Prostate gland (tissue), 2 donors: ENCODE results near the gene RYR3. TPM values are rescaled to one million over a fixed set of nuclear protein-coding genes. Genes with fewer than 3 reads are reported as not detected.
A peak's percentile ranks its signal among the peaks of the same experiment; 100 is the strongest.

Source experiments
- DNase-seq: peaks from one replicate; pipeline ENCODE4 v3.0.0-alpha.2; 2019; ENCODE audit warnings: low spot score
- H3K27ac ChIP-seq, 2 donors: fragments of 200-600 bp; sonication (generic); 2 replicates each; pipeline ENCODE4 v1.5.1; 2017 to 2019
- H3K27me3 ChIP-seq: fragments of 200-600 bp; sonication (generic); replicated peaks from 2 replicates; pipeline ENCODE4 v1.5.1; 2019; ENCODE audit not compliant: insufficient read depth
- H3K36me3 ChIP-seq, 2 donors: fragments of 200-600 bp; sonication (generic); 1 replicate in 1 of 2; 2 replicates in 1 of 2; pipeline versions ENCODE4 v1.5.1 to v1.8.1; 2017 to 2019
- H3K4me1 ChIP-seq: fragments of 200-600 bp; sonication (generic); replicated peaks from 2 replicates; pipeline ENCODE4 v1.5.1; 2019
- H3K4me3 ChIP-seq, 2 donors: fragments of 200-600 bp; sonication (generic); 2 replicates each; pipeline ENCODE4 v1.5.1; 2017 to 2019
- H3K9me3 ChIP-seq: fragments of 200-600 bp; sonication (generic); 2 replicates; pipeline ENCODE4 v1.5.1; 2017
- CTCF ChIP-seq, 4 experiments: fragments of 200-600 bp in 2 of 4; fragments of 450-650 bp in 2 of 4; sonication (generic) in 2 of 4; IDR thresholded peaks; 1 replicate in 3 of 4; 2 replicates in 1 of 4; pipeline ENCODE4 v1.5.1; 2016 to 2019; ENCODE audit warnings: antibody characterized with exemption in 4 of 4, mild to moderate bottlenecking in 2 of 4, moderate library complexity in 2 of 4
- POLR2A ChIP-seq: fragments of 450-650 bp; IDR thresholded peaks from one replicate; pipeline ENCODE4 v1.6.1; 2016; ENCODE audit warnings: antibody characterized with exemption, mild to moderate bottlenecking
- POLR2AphosphoS5 ChIP-seq: sonication (generic); formaldehyde crosslinking; IDR thresholded peaks from one replicate; pipeline ENCODE4 v1.6.1; 2017; ENCODE audit warnings: antibody characterized with exemption
- WGBS: methylation state at CpG from one replicate; pipeline ENCODE4 v1.1.5; 2018; 5-methylcytosine and 5-hydroxymethylcytosine counted together
- intact Hi-C: fragments of 100-400 bp; cut with DNase I; formaldehyde crosslinking; loops from one replicate; pipeline ENCODE4 v1.14.2; 2022
- total RNA-seq, 2 donors: library from RNA; depleted of rRNA; stranded (reverse); fragments of >200 nt; gene quantifications; one replicate each; pipeline ENCODE4 v1.1.0, GENCODE V29; 2016

The RYR3 gene
- total RNA-seq, 2 donors from 2014 or later, result 0.41 to 2.3 TPM

- no peaks in the 10 kb centered on the region for H3K27me3 ChIP-seq
- no peak for DNase-seq
- intact Hi-C loops, result loop anchor here (10.0 kb wide), 1 partner anchor 60 kb away; no protein-coding TSS in a partner anchor
- no peaks in the 10 kb centered on the region for H3K4me1 ChIP-seq
- 92% methylated on average over 2 of the region's 2 CpGs for WGBS
- H3K9me3 ChIP-seq, result no peaks in the 10 kb centered on the region
- TF ChIP-seq POLR2A (no peak), CTCF (IDR thresholded peaks at IDR 0.05) (no peak), POLR2AphosphoS5 (no peak)
- no peak overlapping the region for H3K4me3 ChIP-seq
- no peak overlapping the region for H3K27ac ChIP-seq
- H3K36me3 ChIP-seq, result no peaks in the 10 kb centered on the region
Measured at GRCh38 chr15:33664947-33665346, 354.2 kb downstream of the RYR3 start.

DNA sequence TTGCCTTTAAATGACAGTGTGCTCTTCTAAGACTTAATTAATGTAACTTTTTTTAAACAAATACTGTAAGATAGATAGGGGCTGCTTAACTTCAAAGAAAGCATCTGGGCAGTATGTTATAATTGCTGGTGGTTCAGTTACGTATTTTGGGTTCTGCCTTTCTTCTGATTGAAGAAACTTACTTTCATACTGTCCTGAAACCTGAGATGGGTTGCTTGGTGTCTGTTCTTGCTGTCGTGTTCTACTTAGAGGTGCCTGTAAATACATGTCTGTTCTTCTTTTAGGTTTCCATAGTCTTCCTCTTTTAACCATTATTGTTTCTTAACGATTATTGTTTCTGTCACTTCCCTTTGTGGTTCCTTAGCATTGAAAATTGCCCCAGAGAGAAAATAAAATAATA, 359.8 kb downstream of the RYR3 start:
- Histone ChIP-seq H3K4me3 (no peak overlapping the region), H3K36me3 (no peaks in the 10 kb centered on the region)
- WGBS, result 38% methylated on average over 3 of the region's 3 CpGs

DNA sequence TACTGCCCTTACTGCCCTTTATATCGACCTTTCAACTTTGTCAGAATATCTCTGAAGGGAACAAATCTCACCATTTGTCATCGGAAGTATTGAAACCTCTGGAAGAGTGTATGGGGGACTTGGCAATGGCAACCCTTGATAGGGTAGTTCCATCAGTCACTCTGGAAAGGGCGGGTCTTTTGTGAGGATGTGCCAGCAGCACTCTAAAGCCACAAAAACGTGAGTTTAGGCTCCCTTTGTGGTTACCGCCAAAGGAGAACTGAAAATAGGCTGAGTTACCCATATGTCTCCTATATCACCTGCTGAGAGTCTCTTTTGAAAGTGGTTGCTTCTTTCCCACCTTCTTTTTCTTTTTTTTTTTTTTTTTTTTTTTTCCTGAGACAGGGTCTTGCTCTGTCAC, 360.7 kb downstream of the RYR3 start:
- 79% methylated on average over 5 of the region's 5 CpGs for WGBS
- H3K9me3 ChIP-seq, result no peaks in the 10 kb centered on the region
- DNase-seq, result no peak
- TF ChIP-seq POLR2AphosphoS5 (no peak), POLR2A (no peak), CTCF (IDR thresholded peaks at IDR 0.05) (no peak)
- no peak overlapping the region for H3K4me3 ChIP-seq
- intact Hi-C loops, result no loop called here
- H3K27me3 ChIP-seq, result no peaks in the 10 kb centered on the region
- no peak overlapping the region for H3K27ac ChIP-seq
- H3K36me3 ChIP-seq, result no peaks in the 10 kb centered on the region
- H3K4me1 ChIP-seq, result no peaks in the 10 kb centered on the region

More for the DNA sequence above, 359.8 kb downstream of the RYR3 start:
- intact Hi-C loops, result no loop called here
- DNase-seq, result no peak
- TF ChIP-seq POLR2AphosphoS5, result no peak
- no peak for TF ChIP-seq CTCF (IDR thresholded peaks at IDR 0.05)
- TF ChIP-seq POLR2A, result no peak
- no peaks in the 10 kb centered on the region for H3K9me3 ChIP-seq
- H3K27me3 ChIP-seq, result no peaks in the 10 kb centered on the region
- H3K27ac ChIP-seq, result no peak overlapping the region
- H3K4me1 ChIP-seq, result no peaks in the 10 kb centered on the region

DNA sequence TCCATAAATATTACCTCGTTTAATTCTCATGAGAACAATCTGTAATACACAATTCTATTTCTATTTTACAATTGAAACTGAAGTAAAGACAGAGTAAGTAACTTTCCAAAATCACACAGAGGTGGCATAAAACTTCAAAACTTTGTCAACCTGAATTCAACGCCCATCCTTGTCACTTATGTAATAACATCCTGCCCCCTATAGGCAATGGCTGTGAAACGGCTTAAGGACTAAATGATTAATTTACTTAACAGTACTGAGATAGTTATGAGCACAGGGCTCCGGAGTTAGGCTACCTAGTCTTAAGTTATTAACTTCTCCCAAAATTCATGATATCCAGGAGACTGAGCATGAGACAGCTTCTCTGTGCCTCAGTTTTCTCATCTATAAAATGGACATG, 364.5 kb downstream of the RYR3 start:
- no peak for DNase-seq
- Histone ChIP-seq H3K36me3 (no peaks in the 10 kb centered on the region), H3K4me1 (no peaks in the 10 kb centered on the region), H3K4me3 (no peak overlapping the region), H3K27ac (no peak overlapping the region), H3K9me3 (no peaks in the 10 kb centered on the region), H3K27me3 (no peaks in the 10 kb centered on the region)
- 36% methylated on average over 4 of the region's 4 CpGs for WGBS
- TF ChIP-seq CTCF (IDR thresholded peaks at IDR 0.05) (peak in 2 of 4 experiments; percentile 9 to 28), POLR2AphosphoS5 (no peak), POLR2A (no peak)
- intact Hi-C loops, result no loop called here

- no peak overlapping the region for H3K4me3 ChIP-seq
- no peaks in the 10 kb centered on the region for H3K27me3 ChIP-seq
- H3K4me1 ChIP-seq, result no peaks in the 10 kb centered on the region
- no peak for DNase-seq
- no peak overlapping the region for H3K27ac ChIP-seq
- no peaks in the 10 kb centered on the region for H3K36me3 ChIP-seq
- WGBS, result 95% methylated on average over 8 of the region's 8 CpGs
- intact Hi-C loops, result no loop called here
- no peaks in the 10 kb centered on the region for H3K9me3 ChIP-seq
- TF ChIP-seq POLR2A, result no peak
- TF ChIP-seq POLR2AphosphoS5, result no peak
Measured at GRCh38 chr15:33677238-33677830, 366.6 kb downstream of the RYR3 start.
